Progenitor cell of endocrine pancreas (in vitro differentiated cells): Measurements from ENCODE around the gene ZBTB5. TPM values are rescaled to one million over a fixed set of nuclear protein-coding genes. Genes with fewer than 3 reads are reported as not detected.
A peak's percentile ranks its signal among the peaks of the same experiment; 100 is the strongest.
"Not testable (repeated sequence)": the region's sequence is repeated elsewhere in the genome, so short reads cannot be mapped to it uniquely, and the experiment has no call there.

Experiments used
- DNase-seq: peaks from one replicate; pipeline ENCODE4 v3.0.0; 2021; ENCODE audit warnings: low spot score; ENCODE audit not compliant: unreplicated experiment
- H3K27ac Mint-ChIP-seq: 2 replicates; pipeline ENCODE4 v1.8.0; 2021; ENCODE audit warnings: mild to moderate bottlenecking, moderate library complexity, mixed read lengths
- H3K27me3 Mint-ChIP-seq: 2 replicates; pipeline ENCODE4 v1.8.0; 2021; ENCODE audit warnings: mixed read lengths
- H3K36me3 Mint-ChIP-seq: 2 replicates; pipeline ENCODE4 v1.8.0; 2022; ENCODE audit warnings: mixed read lengths; ENCODE audit not compliant: insufficient read depth
- H3K4me1 Mint-ChIP-seq: 2 replicates; pipeline ENCODE4 v1.8.0; 2021; ENCODE audit warnings: low read depth, mixed read lengths
- H3K4me3 Mint-ChIP-seq: 2 replicates; pipeline ENCODE4 v1.8.0; 2021; ENCODE audit warnings: low read depth, mild to moderate bottlenecking, moderate library complexity, mixed read lengths
- H3K9me3 Mint-ChIP-seq: 2 replicates; pipeline ENCODE4 v1.8.0; 2021; ENCODE audit warnings: low read depth, mixed read lengths
- long read RNA-seq: library from polyadenylated mRNA; unstranded; transcript quantifications from one replicate; pipeline ENCODE4 v2.0.0, GENCODE V29; 2020
- total RNA-seq: library from RNA; stranded (reverse); gene quantifications from 2 replicates; pipeline ENCODE4 v1.2.1, GENCODE V29; 2021
- TF ChIP-seq, protein P1 (sequence below): fragments of 200-600 bp; sonication (generic); IDR thresholded peaks from one replicate; pipeline ENCODE4 v1.5.0; 2021; ENCODE audit warnings: antibody characterized with exemption, mild to moderate bottlenecking; ENCODE audit not compliant: unreplicated experiment

The ZBTB5 gene
- 21.2 and 21.8 TPM in 2 replicates for total RNA-seq
- long read RNA-seq, full-length matches to known transcripts: 6 of 14 reads
- long read RNA-seq, partial matches to known transcripts: 5 of 14 reads
- long read RNA-seq, other reads (novel, unspliced or antisense): 3 of 14 reads

- H3K36me3 Mint-ChIP-seq: peaks cover 6% of the 10 kb centered on the region
- H3K4me3 Mint-ChIP-seq: peak within 1 kb of the TSS; percentile 98
- TF ChIP-seq, protein P1, sequence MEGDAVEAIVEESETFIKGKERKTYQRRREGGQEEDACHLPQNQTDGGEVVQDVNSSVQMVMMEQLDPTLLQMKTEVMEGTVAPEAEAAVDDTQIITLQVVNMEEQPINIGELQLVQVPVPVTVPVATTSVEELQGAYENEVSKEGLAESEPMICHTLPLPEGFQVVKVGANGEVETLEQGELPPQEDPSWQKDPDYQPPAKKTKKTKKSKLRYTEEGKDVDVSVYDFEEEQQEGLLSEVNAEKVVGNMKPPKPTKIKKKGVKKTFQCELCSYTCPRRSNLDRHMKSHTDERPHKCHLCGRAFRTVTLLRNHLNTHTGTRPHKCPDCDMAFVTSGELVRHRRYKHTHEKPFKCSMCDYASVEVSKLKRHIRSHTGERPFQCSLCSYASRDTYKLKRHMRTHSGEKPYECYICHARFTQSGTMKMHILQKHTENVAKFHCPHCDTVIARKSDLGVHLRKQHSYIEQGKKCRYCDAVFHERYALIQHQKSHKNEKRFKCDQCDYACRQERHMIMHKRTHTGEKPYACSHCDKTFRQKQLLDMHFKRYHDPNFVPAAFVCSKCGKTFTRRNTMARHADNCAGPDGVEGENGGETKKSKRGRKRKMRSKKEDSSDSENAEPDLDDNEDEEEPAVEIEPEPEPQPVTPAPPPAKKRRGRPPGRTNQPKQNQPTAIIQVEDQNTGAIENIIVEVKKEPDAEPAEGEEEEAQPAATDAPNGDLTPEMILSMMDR: no peak
- no peaks in the 10 kb centered on the region for H3K9me3 Mint-ChIP-seq
- peak; percentile 97 for DNase-seq
- H3K4me1 Mint-ChIP-seq: peaks cover 29% of the 10 kb centered on the region
- peak within 1 kb of the TSS; percentile 100 for H3K27ac Mint-ChIP-seq
- H3K27me3 Mint-ChIP-seq: no peaks in the 10 kb centered on the region
Measured at GRCh38 chr9:37465249-37466036, at the start of gene ZBTB5. Gene ZBTB5 (minus strand): TSS chr9:37465450. CDS start chr9:37442551, 22,899 bp downstream.

- Mint-ChIP-seq H3K4me1 (no peaks in the 10 kb centered on the region), H3K27me3 (no peaks in the 10 kb centered on the region), H3K36me3 (peaks cover 8% of the 10 kb centered on the region), H3K9me3 (no peaks in the 10 kb centered on the region), H3K27ac (no peak overlapping the region), H3K4me3 (no peak overlapping the region)
- DNase-seq: no peak
- TF ChIP-seq, protein P1: no peak
Measured at GRCh38 chr9:37514999-37515398, 49.7 kb upstream of the ZBTB5 start.

GRCh38 chr9:37514415-37514814 is 49.2 kb upstream of the ZBTB5 start:
- not testable (repeated sequence) for H3K4me3 Mint-ChIP-seq, H3K36me3 Mint-ChIP-seq, H3K4me1 Mint-ChIP-seq, H3K9me3 Mint-ChIP-seq, DNase-seq, H3K27ac Mint-ChIP-seq, H3K27me3 Mint-ChIP-seq

- Mint-ChIP-seq H3K27ac (no peak overlapping the region), H3K4me1 (no peaks in the 10 kb centered on the region), H3K27me3 (no peaks in the 10 kb centered on the region), H3K9me3 (no peaks in the 10 kb centered on the region), H3K4me3 (no peak overlapping the region), H3K36me3 (peaks cover 3% of the 10 kb centered on the region)
- TF ChIP-seq, protein P1: no peak
- no peak for DNase-seq
Measured at GRCh38 chr9:37512437-37512836, 47.2 kb upstream of the ZBTB5 start.

GRCh38 chr9:37511016-37512010 is 46.1 kb upstream of the ZBTB5 start:
- DNase-seq: no peak
- H3K9me3 Mint-ChIP-seq: no peaks in the 10 kb centered on the region
- no peaks in the 10 kb centered on the region for H3K4me1 Mint-ChIP-seq
- peaks cover 6% of the 10 kb centered on the region for H3K36me3 Mint-ChIP-seq
- TF ChIP-seq, protein P1: peak; percentile 23
- H3K27me3 Mint-ChIP-seq: no peaks in the 10 kb centered on the region
- H3K4me3 Mint-ChIP-seq: no peak overlapping the region
- H3K27ac Mint-ChIP-seq: peak overlapping the region; percentile 50

GRCh38 chr9:37510053-37510452 is 44.8 kb upstream of the ZBTB5 start:
- not testable (repeated sequence) for H3K9me3 Mint-ChIP-seq, H3K4me1 Mint-ChIP-seq, H3K4me3 Mint-ChIP-seq, DNase-seq, H3K27me3 Mint-ChIP-seq, H3K27ac Mint-ChIP-seq, H3K36me3 Mint-ChIP-seq
